ENCODE data around the gene IGSF21. TPM values are rescaled to one million over a fixed set of nuclear protein-coding genes. Genes with fewer than 3 reads are reported as not detected.

The IGSF21 gene
- total and polyA plus RNA-seq, 2 of the 8 experiments (the other 6 are each of a cell fraction or from before 2014, with no cell fraction given) = 22.5 to 28.5 TPM

- peaks cover 5 to 18% (median 11%) of the 10 kb centered on the region in 4 experiments; a peak in 6 of 7 replicates for H3K4me1 ChIP-seq (replicated peaks in 1 of 4; ENCODE audit: control insufficient read depth in 3 of 4, insufficient read depth in 4 of 4, low read length in 3 of 4)
- no peak overlapping the region for H3K4me3 ChIP-seq (ENCODE audit: extremely low read depth in 1 of 4, insufficient read depth in 2 of 4, low read depth in 3 of 4, low read length in 4 of 4)
- no peaks in the 10 kb centered on the region for H3K27me3 ChIP-seq (replicated peaks in 1 of 4; ENCODE audit: control insufficient read depth in 3 of 4, extremely low read depth in 1 of 4, insufficient read depth in 3 of 4, low read length in 3 of 4)
- H3K56ac ChIP-seq (replicated peaks; ENCODE audit: insufficient read length, low read depth, low read length) = no peak overlapping the region
- H2BK20ac ChIP-seq (ENCODE audit: low read length) = peak overlapping the region; percentile 90; the same call in 1 of the 2 replicates
- H2BK15ac ChIP-seq (ENCODE audit: low read length) = no peak overlapping the region
- no peak for DNase-seq (ENCODE audit: low read depth in 1 of 2, low spot score in 2 of 2)
- peak overlapping the region; percentile 13; the same call in 1 of the 2 replicates for H2BK5ac ChIP-seq (ENCODE audit: low read depth, low read length)
- WGBS, 2 experiments (ENCODE audit: extremely low coverage in 1 of 2, insufficient coverage in 1 of 2, insufficient read length in 1 of 2, insufficient replicate concordance in 2 of 2, low coverage in 1 of 2, low lambda C conversion rate in 2 of 2, missing lambda C conversion rate in 1 of 2) = 83% methylated on average over 5 of the region's 5 CpGs; no CpG with 5 or more reads in 1 of the 2 experiments
- no peak overlapping the region for H3K23ac ChIP-seq (ENCODE audit: insufficient read length)
- TF ChIP-seq RBBP5 (IDR thresholded peaks at IDR 0.05; ENCODE audit: borderline replicate concordance, low read depth, low read length) (no peak), EP300 (IDR thresholded peaks at IDR 0.05; ENCODE audit: borderline replicate concordance in 1 of 2, low read depth in 2 of 2, low read length in 2 of 2) (no peak), CTCF (IDR thresholded peaks at IDR 0.05; ENCODE audit: control extremely low read depth in 1 of 3, insufficient read depth in 1 of 3, low read depth in 1 of 3, low read length in 3 of 3) (no peak), SIRT6 (IDR thresholded peaks at IDR 0.05; ENCODE audit: low read length) (no peak)
- H3K18ac ChIP-seq (ENCODE audit: extremely low read depth, low read length) = peak overlapping the region; percentile 75
- H4K91ac ChIP-seq (replicated peaks; ENCODE audit: insufficient read length, low read length) = peak overlapping the region; percentile 76
- no peaks in the 10 kb centered on the region for H3K79me2 ChIP-seq (ENCODE audit: control insufficient read depth in 1 of 2, insufficient read depth in 2 of 2, low read length in 2 of 2)
- ChIA-PET POLR2A (ENCODE audit: partially characterized antibody) (interaction anchor here (2.5 kb wide), 1 partner anchor 60 kb away, joined by 9 read pairs; no protein-coding TSS in a partner anchor), CTCF (ENCODE audit: partially characterized antibody) (interaction anchor here (0.5 to 7.7 kb wide), 15 partner anchors 8 to 342 kb away, joined by 3 to 111 read pairs (median 4); no protein-coding TSS in a partner anchor)
- H3K4me2 ChIP-seq (ENCODE audit: insufficient read depth in 1 of 2, low read depth in 2 of 2, low read length in 2 of 2) = no peak overlapping the region
- H3K9ac ChIP-seq (replicated peaks in 1 of 4; ENCODE audit: extremely low read depth in 1 of 4, low read depth in 3 of 4, low read length in 3 of 4) = no peak overlapping the region
- H4K5ac ChIP-seq (ENCODE audit: insufficient read length, low read depth, low read length) = no peak overlapping the region
- no peak overlapping the region for H3K14ac ChIP-seq (ENCODE audit: insufficient read length)
- peak overlapping the region; percentile 79; the same call in 1 of the 2 replicates for H2AK5ac ChIP-seq (ENCODE audit: low read depth, low read length)
- H3K36me3 ChIP-seq (ENCODE audit: control insufficient read depth in 2 of 4, insufficient read depth in 4 of 4, low read length in 3 of 4) = no peaks in the 10 kb centered on the region
- H4K8ac ChIP-seq (ENCODE audit: extremely low read depth, insufficient read depth, low read length) = no peak overlapping the region
- peak overlapping the region; percentile 11 for H3K4ac ChIP-seq (replicated peaks; ENCODE audit: insufficient read length, low read depth, low read length)
- H2BK12ac ChIP-seq (ENCODE audit: low read depth, low read length) = peak overlapping the region; percentile 78
- H3K23me2 ChIP-seq (ENCODE audit: low read depth, low read length) = 0 out of 2 replicates have a peak, but pooled peaks cover 2% of the 10 kb centered on the region
- H3K9me3 ChIP-seq (ENCODE audit: insufficient read depth in 2 of 2, low read depth in 1 of 2, low read length in 1 of 2) = no peaks in the 10 kb centered on the region
- H2BK120ac ChIP-seq (replicated peaks; ENCODE audit: low read depth, low read length) = no peak overlapping the region
- H3K79me1 ChIP-seq (ENCODE audit: low read depth, low read length) = no peaks in the 10 kb centered on the region
- no peaks in the 10 kb centered on the region for H4K20me1 ChIP-seq (replicated peaks in 1 of 2; ENCODE audit: control insufficient read depth in 1 of 2, insufficient read depth in 2 of 2, low read length in 2 of 2)
- H3K27ac ChIP-seq (ENCODE audit: low read depth, low read length) = no peak overlapping the region
- H2AFZ ChIP-seq (ENCODE audit: low read length) = no peak overlapping the region
- peak; percentile 24 for FAIRE-seq
Measured at GRCh38 chr1:18238190-18238589, 130.6 kb downstream of the IGSF21 start.
